Prostate gland (tissue), 2 donors: ENCODE data around the gene MSL1. TPM values are rescaled to one million over a fixed set of nuclear protein-coding genes. Genes with fewer than 3 reads are reported as not detected.

ENCODE experiments used
- DNase-seq: peaks from one replicate; pipeline ENCODE4 v3.0.0-alpha.2; 2019; ENCODE audit warnings: low spot score
- H3K27ac ChIP-seq, 2 donors: fragments of 200-600 bp; sonication (generic); 2 replicates each; pipeline ENCODE4 v1.5.1; 2017 to 2019
- H3K27me3 ChIP-seq: fragments of 200-600 bp; sonication (generic); replicated peaks from 2 replicates; pipeline ENCODE4 v1.5.1; 2019; ENCODE audit not compliant: insufficient read depth
- H3K36me3 ChIP-seq, 2 donors: fragments of 200-600 bp; sonication (generic); 1 replicate in 1 of 2; 2 replicates in 1 of 2; pipeline versions ENCODE4 v1.5.1 to v1.8.1; 2017 to 2019
- H3K4me1 ChIP-seq: fragments of 200-600 bp; sonication (generic); replicated peaks from 2 replicates; pipeline ENCODE4 v1.5.1; 2019
- H3K4me3 ChIP-seq, 2 donors: fragments of 200-600 bp; sonication (generic); 2 replicates each; pipeline ENCODE4 v1.5.1; 2017 to 2019
- H3K9me3 ChIP-seq: fragments of 200-600 bp; sonication (generic); 2 replicates; pipeline ENCODE4 v1.5.1; 2017
- POLR2A ChIP-seq: fragments of 450-650 bp; IDR thresholded peaks from one replicate; pipeline ENCODE4 v1.6.1; 2016; ENCODE audit warnings: antibody characterized with exemption, mild to moderate bottlenecking
- POLR2AphosphoS5 ChIP-seq: sonication (generic); formaldehyde crosslinking; IDR thresholded peaks from one replicate; pipeline ENCODE4 v1.6.1; 2017; ENCODE audit warnings: antibody characterized with exemption
- WGBS: methylation state at CpG from one replicate; pipeline ENCODE4 v1.1.5; 2018; 5-methylcytosine and 5-hydroxymethylcytosine counted together
- intact Hi-C: fragments of 100-400 bp; cut with DNase I; formaldehyde crosslinking; loops from one replicate; pipeline ENCODE4 v1.14.2; 2022
- total RNA-seq, 2 donors: library from RNA; depleted of rRNA; stranded (reverse); fragments of >200 nt; gene quantifications; one replicate each; pipeline ENCODE4 v1.1.0, GENCODE V29; 2016
- TF ChIP-seq, protein P1 (sequence below), 4 experiments: fragments of 200-600 bp in 2 of 4; fragments of 450-650 bp in 2 of 4; sonication (generic) in 2 of 4; IDR thresholded peaks; 1 replicate in 3 of 4; 2 replicates in 1 of 4; pipeline ENCODE4 v1.5.1; 2016 to 2019; ENCODE audit warnings: antibody characterized with exemption in 4 of 4, mild to moderate bottlenecking in 2 of 4, moderate library complexity in 2 of 4

Gene MSL1
- total RNA-seq, 2 donors from 2014 or later: 77.0 to 112 TPM

DNA sequence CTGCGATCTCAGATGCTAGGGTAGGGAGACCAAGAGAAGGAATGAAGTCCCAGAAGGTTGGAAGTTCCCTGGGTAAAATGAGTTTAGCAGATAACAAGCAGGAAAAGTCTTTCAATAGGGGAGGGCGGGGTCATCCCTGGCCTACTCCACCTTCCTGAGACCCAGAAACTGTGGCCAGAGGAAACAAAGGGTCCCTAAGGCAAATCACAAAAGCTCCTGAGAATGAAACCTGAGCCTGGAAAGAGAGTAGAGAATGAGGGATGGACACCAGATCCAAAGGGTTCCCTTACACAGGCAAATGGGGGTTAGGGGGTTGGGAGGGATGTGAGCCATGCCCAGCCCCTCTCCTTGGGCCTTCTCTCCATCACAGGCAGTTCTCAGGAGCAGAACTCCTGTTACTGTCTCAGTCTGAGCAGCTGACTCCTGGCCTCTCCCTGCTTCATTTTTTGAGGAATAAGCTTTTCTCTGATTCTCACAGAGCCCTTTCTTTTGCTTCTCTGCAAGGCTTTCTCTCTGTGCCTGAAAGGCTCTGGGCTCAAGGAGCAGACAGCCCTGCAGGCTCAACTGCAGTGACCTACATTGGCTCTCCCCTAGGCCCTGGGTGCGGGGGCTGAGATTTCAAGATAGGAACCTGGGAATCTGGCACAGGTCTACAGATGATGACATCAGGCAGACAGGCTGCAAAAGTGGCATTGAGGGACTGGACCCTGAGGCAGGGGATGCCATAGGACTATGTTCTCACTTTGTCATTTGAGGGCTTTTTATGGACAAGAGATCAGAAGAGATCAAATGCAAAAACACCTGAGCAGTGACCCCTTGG, 11.5 kb upstream of the MSL1 start:
- DNase-seq: no peak
- no peak for TF ChIP-seq POLR2A
- TF ChIP-seq, protein P1, sequence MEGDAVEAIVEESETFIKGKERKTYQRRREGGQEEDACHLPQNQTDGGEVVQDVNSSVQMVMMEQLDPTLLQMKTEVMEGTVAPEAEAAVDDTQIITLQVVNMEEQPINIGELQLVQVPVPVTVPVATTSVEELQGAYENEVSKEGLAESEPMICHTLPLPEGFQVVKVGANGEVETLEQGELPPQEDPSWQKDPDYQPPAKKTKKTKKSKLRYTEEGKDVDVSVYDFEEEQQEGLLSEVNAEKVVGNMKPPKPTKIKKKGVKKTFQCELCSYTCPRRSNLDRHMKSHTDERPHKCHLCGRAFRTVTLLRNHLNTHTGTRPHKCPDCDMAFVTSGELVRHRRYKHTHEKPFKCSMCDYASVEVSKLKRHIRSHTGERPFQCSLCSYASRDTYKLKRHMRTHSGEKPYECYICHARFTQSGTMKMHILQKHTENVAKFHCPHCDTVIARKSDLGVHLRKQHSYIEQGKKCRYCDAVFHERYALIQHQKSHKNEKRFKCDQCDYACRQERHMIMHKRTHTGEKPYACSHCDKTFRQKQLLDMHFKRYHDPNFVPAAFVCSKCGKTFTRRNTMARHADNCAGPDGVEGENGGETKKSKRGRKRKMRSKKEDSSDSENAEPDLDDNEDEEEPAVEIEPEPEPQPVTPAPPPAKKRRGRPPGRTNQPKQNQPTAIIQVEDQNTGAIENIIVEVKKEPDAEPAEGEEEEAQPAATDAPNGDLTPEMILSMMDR (IDR thresholded peaks at IDR 0.05): no peak
- no peak overlapping the region for H3K4me3 ChIP-seq
- no peaks in the 10 kb centered on the region for H3K36me3 ChIP-seq
- 58% methylated on average over 3 of the region's 3 CpGs for WGBS
- H3K27me3 ChIP-seq: no peaks in the 10 kb centered on the region
- peaks cover 42% of the 10 kb centered on the region for H3K4me1 ChIP-seq
- intact Hi-C loops: loop anchor here (5.0 kb wide), 1 partner anchor 48 kb away; the partner anchor contains the start of gene THRA
- peak overlapping the region; percentile 88 to 97 for H3K27ac ChIP-seq
- no peaks in the 10 kb centered on the region for H3K9me3 ChIP-seq

GRCh38 chr17:40111221-40112128, 10.3 kb upstream of the MSL1 start:
- Histone ChIP-seq H3K9me3 (no peaks in the 10 kb centered on the region), H3K27ac (peak overlapping the region; percentile 88 to 97), H3K36me3 (no peaks in the 10 kb centered on the region), H3K27me3 (no peaks in the 10 kb centered on the region), H3K4me3 (no peak overlapping the region), H3K4me1 (peaks cover 42% of the 10 kb centered on the region)
- TF ChIP-seq POLR2AphosphoS5 (peak; percentile 84), POLR2A (peak; percentile 32)
- TF ChIP-seq, protein P1 (IDR thresholded peaks at IDR 0.05): peak; percentile 51 to 96 (median 89)
- intact Hi-C loops: loop anchor here (2.0 to 5.0 kb wide), 2 partner anchors 49 to 57 kb away; partner anchors contain the start of gene THRA
- peak; percentile 90 for DNase-seq
- WGBS: 0% methylated on average over 12 of the region's 12 CpGs

DNA sequence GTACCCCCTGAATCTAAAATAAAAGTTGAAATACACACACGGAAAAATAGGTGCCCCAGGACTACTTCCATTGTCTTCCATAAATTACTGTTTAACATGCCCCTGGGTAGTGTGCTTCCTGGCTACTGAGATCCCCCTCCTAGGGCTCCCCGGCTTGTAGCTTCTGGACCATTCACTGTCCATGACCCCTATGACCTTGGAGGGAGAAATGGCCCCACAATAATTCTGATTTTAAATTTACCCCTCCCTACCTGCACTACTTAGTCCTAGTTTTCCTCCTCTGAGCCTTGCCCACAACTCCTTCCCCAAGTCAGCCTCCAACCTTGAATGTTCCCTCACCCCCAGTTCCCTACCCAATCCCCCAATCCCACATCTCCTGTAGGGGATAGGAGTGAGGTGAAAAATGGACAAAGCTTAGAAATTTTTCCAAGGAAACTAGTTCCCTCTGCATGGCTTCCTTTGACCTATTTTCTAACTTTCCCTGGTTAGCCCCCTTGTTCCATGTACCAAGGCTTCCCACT, 9.5 kb upstream of the MSL1 start:
- H3K27me3 ChIP-seq: no peaks in the 10 kb centered on the region
- WGBS: 10% methylated on average over 2 of the region's 2 CpGs
- no peaks in the 10 kb centered on the region for H3K9me3 ChIP-seq
- peaks cover 42% of the 10 kb centered on the region for H3K4me1 ChIP-seq
- no peaks in the 10 kb centered on the region for H3K36me3 ChIP-seq
- TF ChIP-seq, protein P1 (IDR thresholded peaks at IDR 0.05): no peak
- no peak for TF ChIP-seq POLR2A
- no peak for TF ChIP-seq POLR2AphosphoS5
- intact Hi-C loops: loop anchor here (2.0 to 5.0 kb wide), 2 partner anchors 50 to 57 kb away; partner anchors contain the start of gene THRA
- peak overlapping the region; percentile 88 to 97 for H3K27ac ChIP-seq
- no peak for DNase-seq
- H3K4me3 ChIP-seq: peak overlapping the region in 1 of 2 donors; percentile 7

DNA sequence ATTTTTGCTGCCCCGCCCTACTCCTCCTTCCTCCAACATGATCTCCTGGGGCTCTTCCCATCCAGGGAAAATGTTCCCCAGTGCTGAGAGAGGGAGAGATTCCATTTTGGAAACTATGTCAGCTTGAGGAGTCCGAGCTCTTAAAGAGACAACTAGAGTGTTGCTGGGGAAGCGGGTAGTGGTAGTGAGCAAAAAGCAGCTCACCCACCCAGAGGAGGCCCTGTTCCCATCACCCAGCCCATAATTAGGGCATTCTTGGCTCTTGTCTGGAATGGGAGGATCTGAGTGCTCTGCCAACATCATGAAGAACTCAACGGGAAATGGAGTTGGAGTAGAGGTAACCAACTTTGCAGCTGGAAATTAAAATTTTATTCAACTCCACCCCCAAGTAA, 9.1 kb upstream of the MSL1 start:
- peak overlapping the region in 1 of 2 donors; percentile 7 for H3K4me3 ChIP-seq
- peaks cover 40% of the 10 kb centered on the region for H3K4me1 ChIP-seq
- intact Hi-C loops: loop anchor here (2.0 to 5.0 kb wide), 2 partner anchors 50 to 56 kb away; partner anchors contain the start of gene THRA
- peak overlapping the region; percentile 88 to 97 for H3K27ac ChIP-seq
- no peak for DNase-seq
- no peaks in the 10 kb centered on the region for H3K9me3 ChIP-seq
- WGBS: 20% methylated on average over 4 of the region's 4 CpGs
- H3K36me3 ChIP-seq: no peaks in the 10 kb centered on the region
- no peaks in the 10 kb centered on the region for H3K27me3 ChIP-seq
- TF ChIP-seq POLR2AphosphoS5 (no peak), POLR2A (no peak)
- TF ChIP-seq, protein P1 (IDR thresholded peaks at IDR 0.05): no peak
